NCI-H2081 treated with DMSO at 0.1 percent for 48 hours (cell line): ENCODE results near the gene SRCIN1.
A peak's percentile ranks its signal among the peaks of the same experiment; 100 is the strongest.
"Not testable (repeated sequence)": the region's sequence is repeated elsewhere in the genome, so short reads cannot be mapped to it uniquely, and the experiment has no call there.

Experiments
- DNase-seq: peaks from one replicate; lab custom pipeline; 2025; lab: John Stamatoyannopoulos, UW

Gene SRCIN1

DNA sequence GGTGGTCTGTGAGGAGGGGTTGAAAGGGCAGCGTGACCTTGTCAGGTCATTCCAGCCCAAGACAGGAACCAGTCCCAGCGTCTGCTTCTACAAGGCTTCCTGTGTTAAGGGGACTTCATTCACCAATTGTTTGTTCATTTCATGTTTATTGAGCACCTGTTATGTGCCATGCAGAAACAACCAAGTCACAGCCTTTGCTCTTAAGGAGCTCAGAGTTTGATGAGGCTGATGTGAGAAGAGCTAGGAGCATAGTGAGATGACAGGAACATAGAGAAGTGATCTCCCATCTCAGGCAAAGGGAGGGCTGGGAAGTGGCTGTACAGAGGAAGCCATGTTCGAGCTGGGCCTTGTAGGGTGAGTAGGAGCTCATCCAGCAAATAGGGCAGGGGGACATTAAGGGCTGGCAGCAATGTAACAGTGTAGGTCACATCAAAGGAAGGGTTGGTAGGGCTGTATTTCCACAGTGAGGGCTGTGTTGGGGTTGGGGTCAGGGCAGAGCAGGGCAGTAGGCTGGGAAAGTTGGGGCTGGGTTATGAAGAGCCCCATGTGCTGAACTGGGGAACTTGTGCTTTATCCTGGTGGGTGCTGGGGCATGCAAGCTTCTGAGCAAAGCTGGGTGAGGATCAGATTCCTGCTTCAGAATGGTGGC lies 97.7 kb downstream of the SRCIN1 start:
- no peak for DNase-seq

GRCh38 chr17:38507436-38507835 lies 98.3 kb downstream of the SRCIN1 start:
- DNase-seq = no peak

GRCh38 chr17:38504216-38504615 lies 101.5 kb downstream of the SRCIN1 start:
- no peak for DNase-seq

- not testable (repeated sequence) for DNase-seq
Observed at GRCh38 chr17:38503286-38503913, 102.4 kb downstream of the SRCIN1 start.

DNA sequence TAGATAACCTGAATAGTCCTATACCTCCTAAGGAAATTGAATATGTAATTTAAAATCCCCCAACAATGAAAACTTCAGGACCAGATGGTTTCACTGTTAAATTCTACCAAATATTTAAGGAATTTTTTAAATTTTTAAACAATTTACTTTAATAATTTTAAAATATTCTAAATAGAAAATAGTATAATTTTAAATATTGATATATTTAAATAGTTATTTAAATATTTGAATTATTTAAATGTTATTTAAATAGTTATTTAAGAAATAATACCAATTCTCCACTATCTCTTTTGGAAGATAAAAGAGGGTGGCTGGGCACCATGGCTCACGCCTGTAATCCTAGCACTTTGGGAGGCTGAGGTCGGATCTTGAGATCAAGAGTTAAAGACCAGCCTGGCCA lies 104.0 kb downstream of the SRCIN1 start:
- DNase-seq = not testable (repeated sequence)

- not testable (repeated sequence) for DNase-seq
Observed at GRCh38 chr17:38499230-38499629, 106.5 kb downstream of the SRCIN1 start.

- DNase-seq = no peak
Observed at GRCh38 chr17:38498353-38498752, 107.4 kb downstream of the SRCIN1 start.

DNA sequence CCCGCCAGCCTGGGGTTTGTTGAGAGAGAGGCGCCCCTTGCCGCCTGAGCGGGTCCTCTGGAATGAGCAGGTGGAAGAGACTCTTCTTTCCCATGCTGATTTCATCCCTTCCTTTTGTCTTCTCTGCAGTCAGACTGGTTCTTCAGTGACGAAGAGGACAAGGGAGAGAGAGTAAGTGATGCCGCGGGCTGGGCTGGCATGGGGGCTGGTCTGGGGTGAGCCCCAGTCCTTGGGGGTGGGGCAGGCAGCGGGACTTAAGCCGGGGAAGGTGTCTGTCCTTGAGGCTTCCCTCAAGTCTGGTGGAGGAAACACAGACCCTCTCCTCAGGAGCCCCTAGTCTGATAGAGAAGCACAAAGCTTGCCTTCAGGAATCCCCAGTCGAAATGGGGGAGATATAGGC lies 108.1 kb downstream of the SRCIN1 start:
- DNase-seq = not testable (repeated sequence)

DNA sequence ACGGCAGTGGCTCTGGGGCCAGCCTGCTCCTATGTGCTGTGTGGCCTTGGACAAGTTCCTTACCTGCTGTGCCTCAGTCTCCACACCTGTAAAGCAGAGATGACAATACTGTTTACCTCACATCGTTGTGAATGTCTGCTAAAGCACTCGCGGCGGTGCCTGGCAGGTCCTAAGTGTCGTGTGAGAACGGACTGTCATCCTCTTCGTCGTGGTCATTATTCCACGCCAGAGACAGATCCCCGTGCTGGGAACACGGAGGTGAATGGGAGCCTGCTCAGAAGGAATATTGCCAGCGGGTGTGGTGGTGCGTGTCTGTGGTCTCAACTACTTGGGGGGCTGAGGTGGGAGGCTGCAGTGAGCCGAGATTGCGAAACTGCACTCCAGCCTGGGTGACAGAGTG lies 111.6 kb downstream of the SRCIN1 start:
- DNase-seq = not testable (repeated sequence)

- peak; percentile 77 for DNase-seq
Observed at GRCh38 chr17:38492067-38493040, 113.4 kb downstream of the SRCIN1 start.

GRCh38 chr17:38491346-38492066 lies 114.2 kb downstream of the SRCIN1 start:
- not testable (repeated sequence) for DNase-seq

GRCh38 chr17:38489774-38490173 lies 116.0 kb downstream of the SRCIN1 start:
- DNase-seq = not testable (repeated sequence)

GRCh38 chr17:38485681-38486298 lies 120.0 kb downstream of the SRCIN1 start:
- not testable (repeated sequence) for DNase-seq

DNA sequence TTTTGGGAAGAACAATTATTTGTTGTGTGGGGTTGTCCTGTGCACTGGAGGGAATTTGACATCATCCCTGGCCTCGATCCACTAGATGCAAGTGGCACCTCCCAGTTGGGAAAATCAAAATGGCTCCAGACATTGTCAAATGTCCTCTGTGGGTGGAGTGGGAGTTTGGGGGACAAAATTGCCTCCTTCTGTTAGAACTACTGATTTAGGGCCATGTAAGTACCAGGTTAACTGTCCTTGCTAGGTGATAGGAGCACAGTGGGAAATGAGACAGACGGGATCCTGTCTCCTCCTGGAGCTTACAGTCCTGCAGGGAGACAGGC lies 120.6 kb downstream of the SRCIN1 start:
- DNase-seq = no peak

DNA sequence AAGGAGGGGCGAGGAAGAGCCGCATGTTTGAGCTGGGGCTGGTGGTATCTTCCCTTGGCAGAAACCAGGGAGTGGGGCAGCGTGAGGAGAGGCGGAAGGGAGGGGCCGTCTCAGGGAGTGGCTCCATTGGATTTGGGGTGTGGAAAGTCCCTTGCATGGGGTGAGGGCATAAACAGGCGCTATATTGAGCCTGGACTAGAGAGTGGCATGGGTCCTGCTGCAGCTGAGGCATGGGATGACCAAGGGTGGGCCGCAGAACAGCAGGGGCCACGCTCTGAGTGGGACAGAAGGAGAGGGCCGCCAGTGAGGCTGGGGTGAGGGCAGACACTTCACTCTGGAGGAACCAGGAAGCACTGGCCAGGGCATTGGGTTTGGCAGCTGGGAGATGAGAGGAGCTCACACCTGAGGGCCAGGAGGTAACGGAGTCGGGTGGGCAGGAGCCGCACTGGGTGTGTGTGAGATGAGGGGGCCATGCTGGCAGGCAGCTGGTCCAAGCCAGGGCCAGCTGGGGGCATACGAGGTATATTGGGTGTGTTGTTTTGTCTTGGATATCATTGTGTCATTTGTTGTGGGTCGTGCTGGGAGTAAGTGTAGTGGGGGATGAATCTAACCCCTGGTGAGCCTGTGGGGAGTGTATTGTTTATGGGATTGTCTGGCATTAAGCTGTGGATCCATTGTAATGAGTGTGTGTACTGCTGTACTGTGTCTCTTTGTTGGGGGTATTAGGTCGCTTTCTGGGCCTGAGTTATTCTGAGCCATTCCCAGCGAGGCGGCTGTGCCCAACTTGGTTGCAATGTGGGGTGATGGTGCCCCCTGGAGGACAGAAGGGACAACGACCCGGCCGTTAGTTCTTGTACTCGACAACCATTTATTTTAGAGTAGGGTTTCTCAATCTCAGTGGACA lies 121.3 kb downstream of the SRCIN1 start:
- DNase-seq = peak; percentile 51

GRCh38 chr17:38482700-38483043 lies 123.1 kb downstream of the SRCIN1 start:
- DNase-seq = not testable (repeated sequence)

- DNase-seq = peak; percentile 48
Observed at GRCh38 chr17:38482039-38482699, 123.6 kb downstream of the SRCIN1 start.
